CD4-positive, CD25-positive, alpha-beta regulatory T cell (primary cell): ENCODE data around the gene STK24. TPM values are rescaled to one million over a fixed set of nuclear protein-coding genes. Genes with fewer than 3 reads are reported as not detected.

Experiments used
- ATAC-seq, 2 donors: fragments of 150-1000 bp; cut with Tn5 transposase; one replicate each; pipeline ENCODE4 v1.10.0; 2021; ENCODE audit warnings: low read depth in 2 of 2, moderate number of reproducible peaks in 2 of 2, moderate library complexity in 1 of 2
- DNase-seq, 3 donors: peaks; one replicate each; pipeline versions ENCODE4 v3.0.0 to v3.0.0-alpha.2; 2012 to 2022; ENCODE audit warnings: mixed read lengths in 1 of 3
- H3K27ac ChIP-seq: one replicate; pipeline ENCODE4 v1.7.0; 2013; ENCODE audit warnings: mild to moderate bottlenecking, low read length; ENCODE audit not compliant: insufficient read depth, poor library complexity, severe bottlenecking
- H3K27me3 ChIP-seq: one replicate; pipeline ENCODE4 v1.7.0; 2013; ENCODE audit warnings: low read length; ENCODE audit not compliant: control insufficient read depth, insufficient read depth
- H3K36me3 ChIP-seq: one replicate; pipeline ENCODE4 v1.7.0; 2013; ENCODE audit warnings: mild to moderate bottlenecking, low read length, moderate library complexity; ENCODE audit not compliant: control insufficient read depth, insufficient read depth
- H3K4me1 ChIP-seq: 2 replicates; pipeline ENCODE4 v1.7.0; 2013; ENCODE audit warnings: mild to moderate bottlenecking, low read length; ENCODE audit not compliant: insufficient read depth, control insufficient read depth, poor library complexity, severe bottlenecking
- H3K4me3 ChIP-seq: one replicate; pipeline ENCODE4 v1.7.0; 2013; ENCODE audit warnings: low read depth, mild to moderate bottlenecking, low read length, moderate library complexity
- H3K9me3 ChIP-seq, 2 experiments: 1 replicate in 1 of 2; 2 replicates in 1 of 2; pipeline ENCODE4 v1.7.0; 2013; ENCODE audit warnings: low read length in 2 of 2, mild to moderate bottlenecking in 1 of 2, moderate library complexity in 1 of 2; ENCODE audit not compliant: control insufficient read depth in 2 of 2
- H3K27ac Mint-ChIP-seq, 3 donors: one replicate each; pipeline ENCODE4 v1.8.0; 2020 to 2022; ENCODE audit warnings: mild to moderate bottlenecking in 3 of 3, mixed read lengths in 3 of 3, moderate library complexity in 2 of 3
- H3K27me3 Mint-ChIP-seq: one replicate; pipeline ENCODE4 v1.8.0; 2022; ENCODE audit warnings: mild to moderate bottlenecking, mixed read lengths
- H3K36me3 Mint-ChIP-seq: one replicate; pipeline ENCODE4 v1.8.0; 2020; ENCODE audit warnings: mixed read lengths
- H3K4me1 Mint-ChIP-seq, 4 donors: one replicate each; pipeline ENCODE4 v1.8.0; 2020 to 2022; ENCODE audit warnings: mixed read lengths in 4 of 4, mild to moderate bottlenecking in 1 of 4
- H3K4me3 Mint-ChIP-seq, 4 donors: one replicate each; pipeline ENCODE4 v1.8.0; 2020 to 2022; ENCODE audit warnings: mild to moderate bottlenecking in 4 of 4, mixed read lengths in 4 of 4, moderate library complexity in 3 of 4
- H3K9me3 Mint-ChIP-seq, 7 donors: one replicate each; pipeline ENCODE4 v1.8.0; 2020 to 2022; ENCODE audit warnings: mixed read lengths in 7 of 7, mild to moderate bottlenecking in 3 of 7, moderate library complexity in 2 of 7
- polyA plus RNA-seq, 4 donors: library from polyadenylated mRNA; unstranded; fragments of 300-500 nt; fragmentation: Illumina TruSeq; gene quantifications; one replicate each; pipeline ENCODE4 v1.2.3, GENCODE V29; 2021
- total RNA-seq: library from RNA; stranded (reverse); gene quantifications from one replicate; pipeline ENCODE4 v1.2.3, GENCODE V29; 2022

STK24 gene
- total and polyA plus RNA-seq, 5 donors from 2014 or later = 26.7 to 141 (median 54.1) TPM

DNA sequence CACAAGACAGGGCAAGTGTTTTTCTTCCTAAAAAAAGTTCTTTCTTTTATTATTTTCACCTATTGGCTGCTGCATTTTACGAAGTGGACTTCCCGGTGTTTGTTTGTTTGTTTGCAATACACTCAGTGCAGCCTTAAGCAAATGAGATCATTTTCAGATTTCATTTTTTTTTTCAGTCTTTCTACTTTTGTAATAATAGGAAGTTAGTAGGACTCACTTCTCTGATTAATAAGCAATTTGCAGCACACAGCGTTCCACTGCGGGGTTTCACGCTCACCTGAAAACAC is 128.3 kb downstream of the STK24 start:
- no peak overlapping the region for H3K4me3 Mint-ChIP-seq
- Histone ChIP-seq H3K9me3 (no peaks in the 10 kb centered on the region), H3K27ac (no peak overlapping the region), H3K36me3 (peaks cover 33% of the 10 kb centered on the region), H3K4me1 (peaks cover 25% of the 10 kb centered on the region), H3K4me3 (no peak overlapping the region), H3K27me3 (no peaks in the 10 kb centered on the region)
- ATAC-seq (no peak), DNase-seq (no peak)
- H3K36me3 Mint-ChIP-seq = peaks cover 22% of the 10 kb centered on the region
- H3K27me3 Mint-ChIP-seq = no peaks in the 10 kb centered on the region
- peak overlapping the region in 2 of 3 donors; percentile 56 to 62 for H3K27ac Mint-ChIP-seq
- H3K9me3 Mint-ChIP-seq = no peaks in the 10 kb centered on the region
- peaks cover 15 to 37% (median 21%) of the 10 kb centered on the region in 4 donors for H3K4me1 Mint-ChIP-seq

GRCh38 chr13:98447881-98448641 is 128.8 kb downstream of the STK24 start:
- peaks cover 27% of the 10 kb centered on the region for H3K36me3 ChIP-seq
- DNase-seq = peak in 1 of 3 donors; percentile 16
- Mint-ChIP-seq H3K27ac (peak overlapping the region in 2 of 3 donors; percentile 56 to 62), H3K36me3 (peaks cover 18% of the 10 kb centered on the region), H3K4me3 (no peak overlapping the region), H3K9me3 (no peaks in the 10 kb centered on the region), H3K27me3 (no peaks in the 10 kb centered on the region), H3K4me1 (peaks cover 15 to 41% (median 20%) of the 10 kb centered on the region in 4 donors)
- H3K27ac ChIP-seq = no peak overlapping the region
- no peaks in the 10 kb centered on the region for H3K27me3 ChIP-seq
- H3K4me1 ChIP-seq = peaks cover 25% of the 10 kb centered on the region
- ATAC-seq = no peak
- H3K9me3 ChIP-seq = no peaks in the 10 kb centered on the region
- H3K4me3 ChIP-seq = no peak overlapping the region

- H3K36me3 Mint-ChIP-seq = peaks cover 10% of the 10 kb centered on the region
- H3K27ac Mint-ChIP-seq = peak overlapping the region in 1 of 3 donors; percentile 90
- no peaks in the 10 kb centered on the region for H3K9me3 Mint-ChIP-seq
Observed at GRCh38 chr13:98447130-98447529, 129.8 kb downstream of the STK24 start.

GRCh38 chr13:98446234-98446621 is 130.7 kb downstream of the STK24 start:
- Histone ChIP-seq H3K27me3 (no peaks in the 10 kb centered on the region), H3K27ac (peak overlapping the region; percentile 63), H3K9me3 (no peaks in the 10 kb centered on the region), H3K4me1 (peaks cover 23% of the 10 kb centered on the region), H3K4me3 (no peak overlapping the region), H3K36me3 (peaks cover 12% of the 10 kb centered on the region)
- Mint-ChIP-seq H3K27me3 (no peaks in the 10 kb centered on the region), H3K9me3 (no peaks in the 10 kb centered on the region), H3K4me1 (peaks cover 12 to 28% (median 14%) of the 10 kb centered on the region in 4 donors), H3K27ac (peak overlapping the region; percentile 56 to 90 (median 87)), H3K36me3 (peaks cover 8% of the 10 kb centered on the region), H3K4me3 (no peak overlapping the region)
- DNase-seq (no peak), ATAC-seq (no peak)

More at GRCh38 chr13:98447130-98447529, 129.8 kb downstream of the STK24 start:
- Mint-ChIP-seq H3K27me3 (no peaks in the 10 kb centered on the region), H3K4me3 (no peak overlapping the region), H3K4me1 (peaks cover 15 to 37% (median 20%) of the 10 kb centered on the region in 4 donors)
- Histone ChIP-seq H3K27ac (no peak overlapping the region), H3K4me3 (no peak overlapping the region), H3K9me3 (no peaks in the 10 kb centered on the region), H3K36me3 (peaks cover 18% of the 10 kb centered on the region), H3K4me1 (peaks cover 25% of the 10 kb centered on the region), H3K27me3 (no peaks in the 10 kb centered on the region)
- no peak for DNase-seq
- ATAC-seq = no peak

DNA sequence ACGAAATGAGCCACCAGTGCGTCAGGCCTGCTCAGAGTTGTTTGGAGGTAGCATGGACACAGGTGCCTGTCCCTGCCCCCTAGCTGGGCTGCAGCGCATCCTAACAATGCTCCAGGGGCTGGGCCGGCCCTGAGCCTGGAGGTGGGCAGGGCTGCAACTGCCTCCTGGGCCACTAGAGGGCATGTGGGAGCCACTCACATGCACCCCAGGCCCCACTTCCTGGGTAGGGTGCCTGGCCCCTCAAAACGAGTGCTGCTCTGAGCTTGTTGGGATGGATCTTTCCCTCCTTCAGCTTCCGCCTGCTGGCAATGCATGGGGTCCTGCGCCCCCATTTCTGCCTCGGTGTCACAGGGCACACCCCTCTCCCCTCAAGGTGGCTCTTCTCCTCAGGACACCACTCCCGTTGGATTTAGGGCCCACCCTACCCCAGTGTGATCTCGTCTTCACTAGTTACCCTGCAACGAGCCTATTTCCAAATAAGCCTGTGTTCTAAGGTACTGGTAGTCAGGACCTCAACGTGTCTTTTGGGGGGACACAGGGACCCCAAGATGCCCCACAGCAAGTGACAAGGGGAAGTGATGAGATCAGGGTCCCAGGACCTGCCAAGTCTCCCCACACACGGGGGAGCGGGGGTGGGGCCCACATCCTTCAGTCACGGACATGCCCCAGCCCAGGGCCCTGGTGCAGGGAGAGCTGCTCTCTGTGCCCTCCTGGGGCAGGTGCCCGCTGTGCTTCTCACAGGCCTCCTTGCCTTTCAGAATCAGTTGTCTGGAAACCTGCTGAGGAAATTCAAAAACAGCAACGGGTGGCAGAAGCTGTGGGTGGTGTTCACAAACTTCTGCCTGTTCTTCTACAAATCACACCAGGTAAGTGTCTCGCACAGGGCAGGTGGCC is 131.3 kb downstream of the STK24 start:
- no peaks in the 10 kb centered on the region for H3K9me3 Mint-ChIP-seq
- Histone ChIP-seq H3K36me3 (peaks cover 12% of the 10 kb centered on the region), H3K27ac (peak overlapping the region; percentile 63), H3K9me3 (no peaks in the 10 kb centered on the region), H3K27me3 (no peaks in the 10 kb centered on the region), H3K4me1 (peaks cover 17% of the 10 kb centered on the region), H3K4me3 (no peak overlapping the region)
- no peaks in the 10 kb centered on the region for H3K27me3 Mint-ChIP-seq
- peaks cover 8% of the 10 kb centered on the region for H3K36me3 Mint-ChIP-seq
- ATAC-seq (peak; percentile 90 to 93), DNase-seq (peak; percentile 66 to 79 (median 75))
- H3K4me1 Mint-ChIP-seq = peaks cover 5 to 22% (median 8%) of the 10 kb centered on the region in 4 donors
- peak overlapping the region; percentile 87 to 90 (median 89) for H3K27ac Mint-ChIP-seq
- peak overlapping the region in 3 of 4 donors; percentile 8 to 64 (median 21) for H3K4me3 Mint-ChIP-seq

GRCh38 chr13:98444381-98444780 is 132.5 kb downstream of the STK24 start:
- H3K9me3 Mint-ChIP-seq = no peaks in the 10 kb centered on the region
- peaks cover 11% of the 10 kb centered on the region for H3K36me3 ChIP-seq
- ATAC-seq (no peak), DNase-seq (no peak)
- H3K9me3 ChIP-seq = no peaks in the 10 kb centered on the region
- H3K4me3 ChIP-seq = no peak overlapping the region
- H3K27ac ChIP-seq = no peak overlapping the region
- no peaks in the 10 kb centered on the region for H3K27me3 ChIP-seq
- H3K4me1 Mint-ChIP-seq = peaks cover 5 to 18% (median 8%) of the 10 kb centered on the region in 4 donors
- H3K4me3 Mint-ChIP-seq = no peak overlapping the region
- H3K4me1 ChIP-seq = peaks cover 10% of the 10 kb centered on the region
- peaks cover 5% of the 10 kb centered on the region for H3K36me3 Mint-ChIP-seq
- no peaks in the 10 kb centered on the region for H3K27me3 Mint-ChIP-seq
- H3K27ac Mint-ChIP-seq = peak overlapping the region; percentile 32 to 90 (median 67)

GRCh38 chr13:98443800-98444325 is 133.0 kb downstream of the STK24 start:
- H3K27ac Mint-ChIP-seq = peak overlapping the region in 2 of 3 donors; percentile 32 to 67
- H3K4me3 ChIP-seq = no peak overlapping the region
- peaks cover 6% of the 10 kb centered on the region for H3K36me3 ChIP-seq
- H3K9me3 Mint-ChIP-seq = no peaks in the 10 kb centered on the region
- DNase-seq (no peak), ATAC-seq (no peak)
- H3K27me3 ChIP-seq = no peaks in the 10 kb centered on the region
- H3K27ac ChIP-seq = no peak overlapping the region
- peaks cover under 1% of the 10 kb centered on the region for H3K36me3 Mint-ChIP-seq
- peaks cover 5 to 18% (median 8%) of the 10 kb centered on the region in 4 donors for H3K4me1 Mint-ChIP-seq
- no peaks in the 10 kb centered on the region for H3K27me3 Mint-ChIP-seq
- peaks cover 10% of the 10 kb centered on the region for H3K4me1 ChIP-seq
- no peaks in the 10 kb centered on the region for H3K9me3 ChIP-seq
- H3K4me3 Mint-ChIP-seq = no peak overlapping the region
